Activated naive CD8-positive, alpha-beta T cell treated with anti-CD3 and anti-CD28 coated beads for 36 hours (primary cell): ENCODE data around the gene VOPP1. TPM values are rescaled to one million over a fixed set of nuclear protein-coding genes. Genes with fewer than 3 reads are reported as not detected.

Experiments
- DNase-seq: peaks from one replicate; pipeline ENCODE4 v3.0.0; 2021
- H3K27ac Mint-ChIP-seq: one replicate; pipeline ENCODE4 v1.8.0; 2022; ENCODE audit warnings: mild to moderate bottlenecking, moderate library complexity, mixed read lengths
- H3K27me3 Mint-ChIP-seq: one replicate; pipeline ENCODE4 v1.8.0; 2022; ENCODE audit warnings: mild to moderate bottlenecking, mixed read lengths
- H3K36me3 Mint-ChIP-seq: one replicate; pipeline ENCODE4 v1.8.0; 2021; ENCODE audit warnings: mild to moderate bottlenecking, mixed read lengths
- H3K4me1 Mint-ChIP-seq: one replicate; pipeline ENCODE4 v1.8.0; 2021; ENCODE audit warnings: mixed read lengths
- H3K4me3 Mint-ChIP-seq: one replicate; pipeline ENCODE4 v1.8.0; 2022; ENCODE audit warnings: mild to moderate bottlenecking, moderate library complexity, mixed read lengths
- H3K9me3 Mint-ChIP-seq: one replicate; pipeline ENCODE4 v1.8.0; 2022; ENCODE audit warnings: mixed read lengths
- total RNA-seq, 2 experiments: library from RNA; stranded (reverse); gene quantifications; one replicate each; pipeline ENCODE4 v1.2.3, GENCODE V29; 2021

Gene VOPP1
- total RNA-seq, 2 experiments from 2014 or later, result 49.0 to 50.5 TPM

DNA sequence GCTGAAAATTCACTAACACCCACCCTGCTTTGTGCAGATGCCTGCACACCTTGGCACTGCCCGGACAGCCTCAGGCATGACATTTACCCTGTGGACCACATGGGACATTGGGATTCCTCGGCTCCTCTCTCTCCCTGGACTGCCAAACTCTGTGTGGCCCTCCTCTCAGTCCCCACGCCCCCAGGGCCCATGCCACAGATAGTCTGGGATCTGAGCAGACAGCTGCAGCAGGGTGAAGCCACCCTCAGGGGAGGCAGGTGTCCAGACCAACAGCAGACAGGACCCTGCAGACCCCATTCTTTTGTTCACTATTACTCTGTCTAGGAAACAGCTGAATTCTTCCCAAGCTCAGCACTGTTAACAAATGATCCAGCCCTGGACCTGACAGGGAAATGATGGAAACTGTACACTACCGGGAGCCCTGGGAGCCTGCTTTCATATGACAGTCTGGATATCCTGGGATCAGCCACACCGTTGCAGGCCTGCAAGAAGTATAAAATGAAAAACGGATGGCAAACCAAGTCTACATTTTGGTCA, 83.4 kb downstream of the VOPP1 start:
- Mint-ChIP-seq H3K27me3 (no peaks in the 10 kb centered on the region), H3K27ac (no peak overlapping the region), H3K4me1 (peaks cover 8% of the 10 kb centered on the region), H3K4me3 (no peak overlapping the region), H3K9me3 (no peaks in the 10 kb centered on the region), H3K36me3 (peaks cover 27% of the 10 kb centered on the region)
- DNase-seq, result no peak

GRCh38 chr7:55488216-55488615, 84.1 kb downstream of the VOPP1 start:
- H3K4me1 Mint-ChIP-seq, result peaks cover 12% of the 10 kb centered on the region
- H3K27me3 Mint-ChIP-seq, result no peaks in the 10 kb centered on the region
- DNase-seq, result no peak
- H3K9me3 Mint-ChIP-seq, result no peaks in the 10 kb centered on the region
- H3K27ac Mint-ChIP-seq, result peak overlapping the region; percentile 50
- H3K36me3 Mint-ChIP-seq, result peaks cover 32% of the 10 kb centered on the region
- no peak overlapping the region for H3K4me3 Mint-ChIP-seq

- Mint-ChIP-seq H3K27me3 (no peaks in the 10 kb centered on the region), H3K36me3 (peaks cover 29% of the 10 kb centered on the region), H3K27ac (no peak overlapping the region), H3K4me1 (peaks cover 20% of the 10 kb centered on the region), H3K9me3 (no peaks in the 10 kb centered on the region), H3K4me3 (no peak overlapping the region)
- no peak for DNase-seq
Measured at GRCh38 chr7:55486991-55487390, 85.3 kb downstream of the VOPP1 start.

DNA sequence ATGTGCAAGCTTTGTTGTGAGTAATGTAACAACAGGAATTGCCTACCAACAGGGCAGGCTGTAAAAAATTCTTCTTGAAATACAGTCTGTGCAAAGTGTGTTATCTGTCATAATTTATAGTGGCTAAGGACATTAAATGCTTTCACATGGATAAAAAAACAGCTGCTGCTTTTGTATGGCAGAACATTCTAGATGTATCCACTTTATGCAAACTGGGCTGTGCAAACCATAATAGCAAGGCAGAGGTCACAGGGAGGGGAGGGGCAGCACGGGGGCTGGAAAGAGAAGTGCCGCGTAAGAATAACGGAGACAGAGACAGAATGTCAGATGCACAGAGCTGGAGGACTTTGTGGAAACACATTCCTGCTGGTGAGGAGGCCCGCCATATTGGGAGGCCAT, 86.1 kb downstream of the VOPP1 start:
- H3K9me3 Mint-ChIP-seq, result no peaks in the 10 kb centered on the region
- peaks cover 29% of the 10 kb centered on the region for H3K36me3 Mint-ChIP-seq
- H3K4me1 Mint-ChIP-seq, result peaks cover 20% of the 10 kb centered on the region
- DNase-seq, result no peak
- H3K27ac Mint-ChIP-seq, result no peak overlapping the region
- no peak overlapping the region for H3K4me3 Mint-ChIP-seq
- no peaks in the 10 kb centered on the region for H3K27me3 Mint-ChIP-seq

DNA sequence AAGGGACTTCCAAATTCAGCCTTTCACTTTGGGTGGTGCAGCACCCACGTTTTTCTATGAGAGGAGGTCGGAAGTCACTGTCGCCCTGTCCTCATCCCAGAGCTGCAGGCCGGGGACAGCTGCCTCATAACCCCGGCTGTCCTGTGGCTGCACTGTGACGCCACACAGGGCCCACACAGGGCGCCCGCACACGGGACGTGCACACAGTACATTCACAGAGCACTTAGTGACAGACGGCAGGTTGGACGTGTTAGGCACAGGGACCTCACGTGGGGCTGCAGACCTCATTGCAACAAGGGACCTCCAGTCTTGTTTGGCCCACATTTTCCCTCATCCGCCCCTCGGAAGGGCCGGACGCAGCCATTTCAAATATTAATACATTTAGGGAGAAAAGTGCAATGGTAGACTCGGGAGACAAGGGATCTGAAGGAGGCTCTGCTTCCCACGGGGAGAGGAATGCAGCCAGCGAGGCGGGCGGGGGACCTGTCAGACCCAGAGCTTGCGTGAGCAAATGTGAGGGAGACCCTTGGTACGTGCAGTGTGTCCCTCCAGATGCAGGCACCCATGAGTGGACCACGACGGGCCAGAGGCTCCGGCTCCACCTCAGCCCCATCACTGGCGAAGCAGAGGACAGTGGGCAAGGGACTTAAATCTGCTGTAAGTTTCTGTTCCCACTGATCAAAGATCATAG, 86.7 kb downstream of the VOPP1 start:
- peaks cover 33% of the 10 kb centered on the region for H3K36me3 Mint-ChIP-seq
- H3K4me1 Mint-ChIP-seq, result peaks cover 25% of the 10 kb centered on the region
- no peak overlapping the region for H3K4me3 Mint-ChIP-seq
- H3K27ac Mint-ChIP-seq, result no peak overlapping the region
- H3K27me3 Mint-ChIP-seq, result no peaks in the 10 kb centered on the region
- H3K9me3 Mint-ChIP-seq, result no peaks in the 10 kb centered on the region
- DNase-seq, result no peak

DNA sequence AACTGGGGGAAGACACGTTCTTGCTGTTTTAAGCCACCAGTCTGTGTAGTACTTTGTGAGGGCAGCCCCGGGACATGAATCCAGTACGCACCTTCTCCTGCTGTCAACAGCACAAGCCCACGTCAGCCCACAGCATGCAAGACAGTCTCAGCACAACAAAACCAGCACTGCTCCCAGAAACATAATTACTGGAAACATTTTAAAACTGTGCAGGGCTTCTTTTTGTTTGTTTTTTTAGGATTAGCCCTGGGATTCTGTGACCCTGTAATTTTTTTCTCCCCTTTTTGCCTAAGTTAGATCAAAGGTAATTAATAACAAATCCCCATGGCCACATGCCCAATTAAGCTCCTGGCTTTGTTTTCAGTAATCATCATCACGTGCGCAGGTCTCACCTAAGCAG, 87.5 kb downstream of the VOPP1 start:
- Mint-ChIP-seq H3K27ac (no peak overlapping the region), H3K27me3 (no peaks in the 10 kb centered on the region), H3K36me3 (peaks cover 31% of the 10 kb centered on the region), H3K4me3 (no peak overlapping the region), H3K9me3 (no peaks in the 10 kb centered on the region), H3K4me1 (peaks cover 25% of the 10 kb centered on the region)
- no peak for DNase-seq

GRCh38 chr7:55484241-55484640, 88.1 kb downstream of the VOPP1 start:
- peaks cover 25% of the 10 kb centered on the region for H3K4me1 Mint-ChIP-seq
- H3K36me3 Mint-ChIP-seq, result peaks cover 25% of the 10 kb centered on the region

GRCh38 chr7:55483046-55483445, 89.3 kb downstream of the VOPP1 start:
- Mint-ChIP-seq H3K4me1 (peaks cover 31% of the 10 kb centered on the region), H3K36me3 (peaks cover 21% of the 10 kb centered on the region), H3K9me3 (no peaks in the 10 kb centered on the region), H3K27me3 (no peaks in the 10 kb centered on the region), H3K27ac (no peak overlapping the region), H3K4me3 (no peak overlapping the region)
- DNase-seq, result no peak

More at GRCh38 chr7:55484241-55484640, 88.1 kb downstream of the VOPP1 start:
- Mint-ChIP-seq H3K9me3 (no peaks in the 10 kb centered on the region), H3K27me3 (no peaks in the 10 kb centered on the region), H3K27ac (no peak overlapping the region), H3K4me3 (no peak overlapping the region)
- no peak for DNase-seq

DNA sequence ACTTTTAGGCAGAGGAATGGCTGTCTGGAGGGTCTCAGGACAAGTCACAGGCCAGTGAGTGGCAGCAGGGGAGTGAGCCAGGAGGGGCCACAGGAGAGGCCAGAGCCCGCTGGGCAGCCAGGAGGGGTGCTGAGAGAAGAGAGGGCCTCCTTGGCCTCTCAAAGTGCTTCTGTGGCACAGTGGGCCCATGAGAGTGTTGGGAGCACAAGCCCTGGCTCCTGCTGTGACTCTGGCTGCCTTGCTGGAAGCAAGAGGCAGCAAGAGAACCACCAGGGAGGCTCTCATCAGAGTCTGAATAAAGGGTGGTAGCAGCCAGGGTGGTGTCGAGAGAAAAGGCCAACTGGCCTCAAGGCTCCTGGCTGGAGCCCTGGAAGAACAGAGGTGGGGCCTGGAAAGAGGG, 91.1 kb downstream of the VOPP1 start:
- H3K4me1 Mint-ChIP-seq, result peaks cover 39% of the 10 kb centered on the region
- H3K27ac Mint-ChIP-seq, result no peak overlapping the region
- H3K36me3 Mint-ChIP-seq, result peaks cover 17% of the 10 kb centered on the region
- DNase-seq, result no peak
- no peaks in the 10 kb centered on the region for H3K27me3 Mint-ChIP-seq
- no peaks in the 10 kb centered on the region for H3K9me3 Mint-ChIP-seq
- H3K4me3 Mint-ChIP-seq, result no peak overlapping the region

DNA sequence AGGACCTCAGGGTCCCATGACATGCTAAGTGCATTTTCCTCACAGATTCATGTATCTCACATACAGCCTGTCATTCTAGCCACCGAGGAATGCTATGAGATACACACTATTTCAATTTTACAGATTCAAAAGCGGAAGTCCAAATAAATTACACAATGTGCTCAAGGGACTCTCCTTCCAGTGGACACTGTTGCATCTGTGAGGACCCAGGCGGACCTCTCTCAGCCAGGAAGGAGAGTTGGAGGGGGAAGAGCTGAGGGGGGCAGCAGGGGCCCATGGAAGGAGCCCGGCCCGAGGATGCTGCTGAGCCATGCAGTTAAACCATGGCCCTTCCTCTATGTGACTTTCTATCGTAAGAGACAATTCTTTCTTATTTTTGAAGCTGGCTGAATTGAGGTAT, 93.6 kb downstream of the VOPP1 start:
- H3K27ac Mint-ChIP-seq, result no peak overlapping the region
- H3K27me3 Mint-ChIP-seq, result no peaks in the 10 kb centered on the region
- H3K9me3 Mint-ChIP-seq, result no peaks in the 10 kb centered on the region
- DNase-seq, result no peak
- H3K4me1 Mint-ChIP-seq, result peaks cover 55% of the 10 kb centered on the region
- H3K4me3 Mint-ChIP-seq, result no peak overlapping the region
- peaks cover 9% of the 10 kb centered on the region for H3K36me3 Mint-ChIP-seq

DNA sequence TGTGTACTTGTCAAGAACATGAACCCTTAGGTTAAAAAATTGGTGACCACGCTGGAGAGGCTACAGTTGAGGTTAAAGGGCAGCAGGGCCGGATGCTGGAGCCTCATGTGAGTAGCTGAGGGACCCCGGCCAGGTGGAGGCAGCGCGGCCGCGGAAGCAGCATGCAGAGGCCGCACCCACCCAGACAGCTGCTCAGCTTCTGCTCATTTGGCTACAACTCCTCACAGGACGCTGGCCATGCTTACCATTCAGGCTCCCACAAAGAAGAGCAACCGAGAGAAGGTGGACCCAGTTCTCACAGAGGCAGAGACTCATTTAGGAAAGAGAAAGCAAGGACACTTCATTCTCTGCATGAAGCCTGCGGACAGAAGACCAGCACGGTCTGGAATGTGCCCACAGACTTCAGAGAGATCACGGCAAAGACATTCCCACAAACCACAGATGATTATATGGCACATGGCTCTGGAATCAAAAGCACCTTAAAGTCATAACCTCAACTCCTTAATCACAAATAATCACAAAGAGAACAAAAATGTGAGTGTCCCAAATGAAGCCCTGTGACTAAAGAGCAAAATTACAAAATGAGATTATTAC, 94.4 kb downstream of the VOPP1 start:
- H3K4me3 Mint-ChIP-seq, result no peak overlapping the region
- no peak for DNase-seq
- H3K36me3 Mint-ChIP-seq, result peaks cover 5% of the 10 kb centered on the region
- peaks cover 50% of the 10 kb centered on the region for H3K4me1 Mint-ChIP-seq
- H3K27me3 Mint-ChIP-seq, result no peaks in the 10 kb centered on the region
- H3K9me3 Mint-ChIP-seq, result no peaks in the 10 kb centered on the region
- no peak overlapping the region for H3K27ac Mint-ChIP-seq

GRCh38 chr7:55476852-55477780, 95.2 kb downstream of the VOPP1 start:
- Mint-ChIP-seq H3K36me3 (peaks cover 5% of the 10 kb centered on the region), H3K9me3 (no peaks in the 10 kb centered on the region), H3K4me3 (no peak overlapping the region), H3K27ac (no peak overlapping the region), H3K4me1 (peaks cover 45% of the 10 kb centered on the region), H3K27me3 (no peaks in the 10 kb centered on the region)
- no peak for DNase-seq

- peak overlapping the region; percentile 8 for H3K27ac Mint-ChIP-seq
- H3K36me3 Mint-ChIP-seq, result peaks cover 8% of the 10 kb centered on the region
- H3K4me3 Mint-ChIP-seq, result no peak overlapping the region
- H3K27me3 Mint-ChIP-seq, result no peaks in the 10 kb centered on the region
- DNase-seq, result no peak
- H3K4me1 Mint-ChIP-seq, result peaks cover 48% of the 10 kb centered on the region
- no peaks in the 10 kb centered on the region for H3K9me3 Mint-ChIP-seq
Measured at GRCh38 chr7:55475855-55476803, 96.2 kb downstream of the VOPP1 start.
